HG03196 (cell line): Measurements from ENCODE around the gene RNF208.
"Not testable (repeated sequence)": the region's sequence is repeated elsewhere in the genome, so short reads cannot be mapped to it uniquely, and the experiment has no call there.

ENCODE experiments used
- ATAC-seq: cut with Tn5 transposase; IDR thresholded peaks from one replicate; pipeline ENCODE4 v1.9.1; 2021; ENCODE audit not compliant: unreplicated experiment

Gene RNF208, protein sequence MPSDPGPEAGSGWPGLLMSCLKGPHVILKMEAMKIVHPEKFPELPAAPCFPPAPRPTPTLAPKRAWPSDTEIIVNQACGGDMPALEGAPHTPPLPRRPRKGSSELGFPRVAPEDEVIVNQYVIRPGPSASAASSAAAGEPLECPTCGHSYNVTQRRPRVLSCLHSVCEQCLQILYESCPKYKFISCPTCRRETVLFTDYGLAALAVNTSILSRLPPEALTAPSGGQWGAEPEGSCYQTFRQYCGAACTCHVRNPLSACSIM

DNA sequence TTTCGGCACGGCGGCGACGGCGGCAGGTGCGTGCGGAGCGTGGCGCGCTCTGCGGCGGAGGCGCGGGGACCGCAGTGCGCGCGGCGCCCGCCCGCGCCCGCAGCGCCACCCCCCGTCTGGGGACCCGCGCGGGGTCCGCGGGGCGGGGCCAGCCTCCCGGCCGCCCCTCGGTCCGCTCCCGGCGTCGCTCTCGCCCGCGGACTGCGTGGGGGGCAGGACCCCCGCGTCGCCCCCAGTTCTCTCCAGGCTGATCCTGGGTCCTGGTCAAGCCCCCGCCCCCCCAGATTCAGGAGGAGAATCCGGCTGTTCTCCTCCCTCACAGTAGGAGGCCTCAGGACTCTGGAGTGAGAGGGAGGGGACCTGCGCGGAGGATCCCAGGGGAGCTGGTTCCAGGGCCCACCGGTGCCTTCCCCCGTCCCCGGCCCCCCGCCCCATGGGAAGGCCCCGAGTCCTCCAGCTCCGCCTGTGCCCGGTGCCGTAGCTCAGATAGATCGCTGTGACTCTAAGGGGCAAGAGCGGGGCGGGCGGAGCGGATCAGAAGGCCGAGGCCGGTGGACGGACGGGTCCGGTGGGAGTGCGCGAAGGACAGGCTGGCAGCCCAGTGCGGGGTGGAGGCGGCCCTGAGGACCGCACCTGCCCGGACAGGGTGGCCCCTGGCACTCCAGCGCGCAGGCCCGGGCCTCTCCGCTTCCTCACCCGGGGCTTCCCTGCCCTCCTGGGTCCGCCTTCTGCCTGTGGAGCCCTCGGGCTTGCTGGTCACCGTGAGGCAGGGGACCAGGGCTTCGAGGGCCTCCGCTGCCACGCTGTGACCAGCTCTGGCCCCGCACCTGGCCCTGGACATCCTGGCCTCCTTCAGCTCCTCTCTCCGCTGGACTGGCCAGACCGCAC, at the start of gene RNF208:
Gene RNF208 (minus strand): TSS at position 51 of the 888 bp plus-strand sequence. CDS start 1,028 bp downstream, outside the sequence.
- peak; percentile 5 for ATAC-seq

DNA sequence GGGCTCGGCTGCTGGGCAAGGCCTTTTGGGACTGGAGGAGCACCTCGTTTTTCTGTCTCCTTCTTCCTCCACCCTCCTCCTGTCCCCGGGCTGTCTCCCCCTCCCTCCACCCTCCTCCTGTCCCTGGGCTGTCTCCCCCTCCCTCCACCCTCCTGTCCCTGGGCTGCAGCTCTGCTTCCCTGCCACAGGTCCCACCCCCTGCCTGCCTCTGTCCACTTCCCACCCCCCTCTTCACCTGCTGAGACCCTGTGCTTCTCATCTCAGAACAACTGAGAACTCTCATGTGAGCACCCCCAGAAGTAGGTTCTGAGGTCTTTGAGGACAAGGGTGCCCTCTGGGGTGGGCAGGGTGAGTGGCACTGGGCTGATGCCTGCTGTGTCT, 49.6 kb upstream of the RNF208 start:
- no peak for ATAC-seq

DNA sequence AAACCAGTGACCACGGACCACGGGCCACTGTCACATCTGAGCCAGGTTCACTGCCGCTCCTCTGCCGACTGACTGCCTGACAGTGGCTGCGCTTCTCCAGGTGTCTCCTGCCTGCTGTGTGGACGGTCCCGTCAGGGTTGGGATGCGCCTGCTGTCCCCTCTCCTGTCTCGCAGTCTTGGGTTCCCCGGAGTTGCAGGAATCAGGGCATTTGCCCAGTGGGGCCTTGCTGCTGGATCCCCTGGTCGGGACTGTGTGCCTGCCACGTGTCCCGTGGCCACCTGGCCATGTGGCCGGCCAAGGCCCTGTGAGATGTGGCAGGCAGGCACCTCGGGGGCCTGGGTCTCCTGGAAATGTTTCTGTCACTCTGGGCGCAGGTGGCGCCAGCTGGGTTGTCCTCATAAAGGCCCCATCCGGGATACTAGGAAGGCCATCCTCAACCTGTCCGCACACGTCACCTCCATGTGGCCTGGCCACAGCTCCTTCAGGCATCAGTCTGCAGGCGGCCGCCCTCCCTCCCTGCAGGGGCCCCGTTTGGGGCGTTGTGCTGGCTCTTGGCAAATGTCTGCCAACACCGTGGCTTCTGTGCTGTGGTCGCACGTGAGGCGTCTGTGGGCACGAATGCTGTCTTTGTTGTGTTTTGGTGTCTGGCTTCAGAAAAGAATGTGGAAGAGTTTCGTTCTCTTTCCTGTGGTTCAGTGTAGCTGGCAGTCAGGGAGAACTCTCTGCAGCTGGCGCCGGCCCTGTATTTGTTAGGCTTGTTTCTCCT, 49.1 kb upstream of the RNF208 start:
- no peak for ATAC-seq

DNA sequence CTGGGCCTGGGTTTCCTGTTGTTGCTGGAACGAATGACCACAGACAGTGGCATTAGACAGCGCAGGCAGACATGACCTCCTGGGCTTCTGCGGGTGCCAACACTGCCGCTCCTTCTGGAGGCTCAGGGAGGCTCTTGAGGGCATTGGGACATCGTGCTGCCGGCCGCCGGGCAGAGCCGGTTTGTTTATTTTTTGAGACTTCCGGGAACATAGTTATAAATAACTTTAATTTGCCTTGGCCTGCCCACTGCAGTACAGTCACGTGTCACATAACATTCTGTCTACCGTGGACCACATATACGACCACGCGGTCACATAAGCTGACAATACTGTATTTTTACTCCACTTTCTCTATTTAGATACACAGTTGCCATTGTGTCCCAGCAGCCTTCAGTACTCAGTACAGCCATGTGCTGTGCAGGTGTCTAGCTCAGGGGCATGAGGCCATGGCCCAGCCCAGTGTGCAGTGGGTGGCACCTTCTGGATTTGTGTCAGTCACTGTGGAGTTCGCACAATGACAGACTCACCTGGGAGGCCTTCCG, 47.3 kb upstream of the RNF208 start:
- no peak for ATAC-seq

DNA sequence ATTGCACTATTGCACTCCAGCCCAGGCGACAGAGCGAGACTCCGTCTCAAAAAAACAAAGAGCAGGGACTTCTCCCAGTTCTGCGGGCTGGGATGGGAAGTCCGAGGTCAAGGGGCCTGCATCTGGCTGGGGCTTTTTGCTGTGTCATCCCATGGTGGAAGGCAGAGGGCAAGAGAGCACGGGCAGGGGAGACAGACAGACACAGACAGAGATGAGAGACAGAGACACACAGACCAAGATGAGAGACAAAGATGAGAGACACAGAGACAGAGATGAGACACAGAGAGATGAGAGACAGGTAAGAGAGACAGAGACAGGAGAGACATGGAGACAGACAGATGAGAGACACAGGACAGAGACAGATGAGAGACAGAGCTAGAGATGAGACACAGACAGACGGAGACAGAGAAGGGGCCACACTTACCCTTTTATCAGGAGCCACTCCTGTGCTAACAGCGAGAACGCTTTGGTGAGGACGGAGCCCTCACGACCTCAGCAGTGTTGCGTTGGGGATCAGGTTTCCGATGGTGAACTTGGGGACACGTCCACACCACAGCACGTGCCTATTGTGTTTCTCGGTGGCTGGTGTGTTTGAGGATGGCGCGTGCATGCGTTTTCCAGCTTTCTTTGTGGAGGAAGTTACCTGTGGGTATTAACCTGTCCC, 46.6 kb upstream of the RNF208 start:
- ATAC-seq = no peak

DNA sequence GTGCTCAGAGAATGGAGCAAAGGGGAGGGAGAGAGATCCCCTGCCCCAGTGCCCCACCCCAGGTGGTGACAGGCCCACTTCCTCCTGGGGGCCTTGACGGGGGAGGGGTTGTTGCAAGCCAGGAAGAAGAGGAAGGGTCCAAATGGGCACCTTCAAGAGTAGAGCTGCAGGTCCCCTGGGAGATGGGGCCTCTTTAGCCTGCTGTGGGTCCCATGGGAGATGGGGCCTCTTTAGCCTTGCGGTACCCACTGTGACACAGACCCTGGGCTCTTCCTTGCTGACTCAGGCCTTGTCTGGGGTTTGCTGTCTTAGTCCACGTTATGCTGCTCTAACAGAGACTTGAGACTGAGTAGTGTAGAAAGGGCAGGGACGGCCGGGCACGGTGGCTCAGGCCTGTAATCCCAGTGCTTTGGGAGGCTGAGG, 45.9 kb upstream of the RNF208 start:
- ATAC-seq = no peak

DNA sequence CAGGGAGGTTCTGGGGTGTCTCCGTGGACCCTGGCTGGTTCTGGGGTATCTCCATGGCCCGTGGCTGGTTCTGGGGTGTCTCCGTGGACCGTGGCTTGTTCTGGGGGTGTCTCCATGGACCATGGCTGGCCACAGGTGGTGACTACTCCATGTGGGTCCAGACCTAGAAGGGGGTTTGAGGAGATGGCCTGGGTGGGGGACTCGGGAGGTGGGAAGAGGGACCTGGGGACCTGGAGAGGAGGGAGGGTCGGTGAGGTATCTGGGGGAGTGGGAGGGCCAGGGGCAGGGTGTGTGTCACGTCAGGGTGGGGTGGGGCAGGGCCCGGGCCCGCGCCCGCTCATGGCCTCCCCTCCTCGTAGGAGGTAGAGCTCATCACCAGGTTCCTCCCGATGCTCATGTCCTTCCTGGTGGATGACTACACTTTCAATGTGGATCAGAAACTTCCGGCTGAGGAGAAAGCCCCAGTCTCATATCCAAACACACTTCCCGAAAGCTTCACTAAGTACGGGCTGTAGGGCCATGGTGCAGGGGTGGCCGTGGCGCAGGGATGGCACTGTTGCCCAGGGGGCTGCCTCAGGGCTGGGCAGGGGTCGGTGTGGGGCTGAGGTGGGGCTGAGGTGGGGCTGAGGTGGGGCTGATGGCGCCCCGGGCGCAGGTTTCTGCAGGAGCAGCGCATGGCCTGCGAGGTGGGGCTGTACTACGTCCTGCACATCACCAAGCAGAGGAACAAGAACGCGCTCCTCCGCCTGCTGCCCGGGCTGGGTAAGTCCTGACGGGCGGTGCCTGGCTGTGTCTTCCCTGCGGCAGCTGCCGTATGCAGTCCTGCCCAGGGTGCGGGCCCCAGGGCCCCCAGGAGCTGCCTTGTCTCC, 44.8 kb upstream of the RNF208 start:
- no peak for ATAC-seq

DNA sequence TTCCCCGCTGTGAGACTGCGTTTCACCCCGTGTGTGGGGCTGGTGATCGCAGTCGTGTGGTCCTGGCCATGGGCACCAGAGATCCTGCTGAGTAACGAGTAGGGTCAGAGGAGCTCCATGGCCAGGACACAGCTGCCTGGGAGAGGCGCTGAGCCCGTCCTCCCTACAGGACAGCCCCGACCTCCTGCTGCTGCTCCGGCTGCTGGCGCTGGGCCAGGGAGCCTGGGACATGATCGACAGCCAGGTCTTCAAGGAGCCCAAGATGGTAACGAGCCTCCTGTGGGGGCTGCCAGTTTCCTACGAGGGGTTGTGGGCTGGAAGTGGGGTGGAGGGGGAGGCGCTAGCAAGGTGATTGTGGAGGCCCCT, 44.1 kb upstream of the RNF208 start:
- ATAC-seq = no peak

DNA sequence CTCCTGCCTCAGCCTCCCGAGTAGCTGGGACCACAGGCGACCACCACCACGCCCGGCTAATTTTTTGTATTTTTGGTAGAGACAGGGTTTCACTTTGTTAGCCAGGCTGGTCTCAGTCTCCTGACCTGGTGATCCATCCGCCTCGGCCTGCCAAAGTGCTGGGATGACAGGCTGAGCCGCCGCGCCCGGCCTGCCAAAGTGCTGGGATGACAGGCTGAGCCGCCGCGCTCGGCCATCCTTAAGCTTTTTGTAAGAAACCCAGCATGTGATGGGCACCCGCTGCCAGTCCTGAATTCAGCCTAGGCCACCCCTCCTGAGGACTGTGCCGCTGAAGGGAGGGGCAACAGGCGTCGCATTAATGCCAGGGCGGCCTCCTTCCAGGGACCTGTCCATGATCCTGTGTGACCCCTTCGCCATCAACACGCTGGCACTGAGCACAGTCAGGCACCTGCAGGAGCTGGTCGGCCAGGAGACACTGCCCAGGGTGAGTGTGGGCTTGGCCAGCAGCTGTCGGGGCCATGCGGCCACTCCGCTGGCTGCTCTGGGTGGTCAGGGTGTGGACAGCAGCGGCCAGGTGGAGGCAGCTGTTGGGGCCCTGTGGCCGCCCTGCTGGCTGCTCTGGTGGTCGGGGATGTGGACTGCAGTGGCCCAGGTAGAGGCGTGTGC, 43.6 kb upstream of the RNF208 start:
- ATAC-seq = no peak

DNA sequence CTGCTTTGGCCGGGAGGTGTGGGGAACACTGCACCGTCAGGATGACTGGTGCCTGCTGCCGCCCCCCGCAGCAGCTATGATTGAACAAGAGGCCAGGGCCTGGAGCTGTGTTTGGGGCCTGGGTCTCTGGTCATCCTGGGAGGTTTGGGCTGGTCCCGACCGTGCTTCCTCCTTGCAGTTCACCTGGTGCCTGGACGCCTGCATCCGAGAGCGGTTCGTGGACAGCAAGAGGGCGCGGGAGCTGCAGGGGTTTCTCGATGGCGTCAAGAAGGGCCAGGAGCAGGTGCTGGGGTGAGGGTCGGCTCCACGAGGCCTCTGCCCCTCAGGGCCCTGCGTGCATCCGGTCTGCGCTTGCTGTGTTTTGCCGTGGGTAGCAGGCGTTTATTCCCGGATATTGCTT, 42.0 kb upstream of the RNF208 start:
- ATAC-seq = no peak

DNA sequence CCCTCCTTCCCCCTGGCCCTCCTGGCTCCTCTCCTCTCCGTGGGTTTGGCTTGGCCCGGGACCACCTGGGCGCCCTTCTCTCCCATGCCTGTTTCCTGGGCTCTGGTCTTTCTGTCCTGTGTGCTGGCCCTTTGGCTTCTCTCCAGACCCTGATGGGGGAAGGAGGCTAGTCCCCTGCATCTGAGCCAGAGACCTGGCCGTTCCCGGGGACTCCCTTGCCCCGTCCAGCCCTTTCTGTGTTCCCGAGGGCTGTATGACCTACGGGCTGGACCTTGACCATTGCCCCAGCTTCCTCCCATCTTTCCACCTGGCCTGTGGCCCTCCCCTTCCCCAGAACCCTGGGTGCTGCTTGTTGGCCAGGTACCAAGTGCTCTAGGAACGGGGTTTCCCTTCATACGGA, 41.5 kb upstream of the RNF208 start:
- ATAC-seq = no peak

DNA sequence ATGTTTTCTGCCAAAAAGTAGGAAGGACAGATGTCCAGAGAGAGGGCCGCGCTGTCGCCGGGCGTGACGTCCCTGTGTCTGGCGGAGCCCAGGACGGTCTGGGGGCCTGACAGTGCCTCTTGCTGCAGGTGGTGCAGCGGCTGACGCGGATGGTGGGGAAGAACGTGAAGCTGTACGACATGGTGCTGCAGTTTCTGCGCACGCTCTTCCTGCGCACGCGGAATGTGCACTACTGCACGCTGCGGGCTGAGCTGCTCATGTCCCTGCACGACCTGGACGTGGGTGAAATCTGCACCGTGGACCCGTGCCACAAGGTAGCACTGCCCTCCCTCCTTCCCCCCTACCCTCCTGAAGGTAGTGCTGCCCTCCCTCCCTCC, 40.9 kb upstream of the RNF208 start:
- no peak for ATAC-seq

DNA sequence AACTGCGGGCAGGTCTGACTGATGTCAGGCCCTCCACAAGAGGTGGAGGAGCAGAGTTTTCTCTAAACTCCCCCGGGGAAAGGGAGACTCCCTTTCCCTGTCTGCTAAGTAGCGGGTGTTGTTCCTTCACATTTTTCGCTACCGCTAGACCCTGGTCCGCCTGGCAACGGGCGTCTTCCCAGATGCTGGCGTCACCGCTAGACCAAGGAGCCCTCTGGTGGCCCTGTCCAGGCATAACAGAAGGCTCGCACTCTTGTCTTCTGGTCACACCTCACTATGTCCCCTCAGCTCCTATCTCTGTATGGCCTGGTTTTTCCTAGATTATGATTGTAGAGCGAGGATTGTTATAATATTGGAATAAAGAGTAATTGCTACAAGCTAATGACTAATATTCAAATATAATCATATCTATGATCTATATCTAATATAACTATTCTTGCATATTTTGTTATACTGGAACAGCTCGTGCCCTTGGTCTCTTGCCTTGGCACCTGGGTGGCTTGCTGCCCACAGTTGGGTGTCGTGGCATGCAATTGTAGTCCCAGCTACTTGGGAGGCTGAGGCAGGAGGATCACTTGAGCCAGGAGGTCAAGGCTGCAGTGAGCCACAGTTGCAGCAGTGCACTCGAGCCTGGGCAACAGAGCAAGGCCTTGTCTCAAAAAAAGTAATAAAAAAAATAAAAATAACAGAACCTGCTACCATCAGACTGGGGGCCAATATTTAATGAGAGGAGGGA, 40.3 kb upstream of the RNF208 start:
- not testable (repeated sequence) for ATAC-seq

DNA sequence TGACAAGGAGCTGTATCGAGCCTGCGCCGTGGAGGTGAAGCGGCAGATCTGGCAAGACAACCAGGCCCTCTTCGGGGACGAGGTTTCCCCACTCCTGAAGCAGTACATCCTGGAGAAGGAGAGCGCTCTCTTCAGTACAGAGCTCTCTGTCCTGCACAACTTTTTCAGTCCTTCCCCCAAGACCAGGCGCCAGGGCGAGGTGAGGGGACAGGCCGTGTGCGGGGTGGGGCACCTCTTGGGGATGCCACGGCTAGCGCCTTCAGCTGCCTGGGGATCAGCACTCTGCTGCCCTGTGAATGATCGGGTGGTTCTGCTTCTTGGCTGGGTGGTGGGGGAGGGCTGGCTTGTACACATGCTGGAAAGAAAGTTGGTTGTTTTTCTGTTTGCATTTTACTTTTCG, 34.8 kb upstream of the RNF208 start:
- ATAC-seq = no peak

DNA sequence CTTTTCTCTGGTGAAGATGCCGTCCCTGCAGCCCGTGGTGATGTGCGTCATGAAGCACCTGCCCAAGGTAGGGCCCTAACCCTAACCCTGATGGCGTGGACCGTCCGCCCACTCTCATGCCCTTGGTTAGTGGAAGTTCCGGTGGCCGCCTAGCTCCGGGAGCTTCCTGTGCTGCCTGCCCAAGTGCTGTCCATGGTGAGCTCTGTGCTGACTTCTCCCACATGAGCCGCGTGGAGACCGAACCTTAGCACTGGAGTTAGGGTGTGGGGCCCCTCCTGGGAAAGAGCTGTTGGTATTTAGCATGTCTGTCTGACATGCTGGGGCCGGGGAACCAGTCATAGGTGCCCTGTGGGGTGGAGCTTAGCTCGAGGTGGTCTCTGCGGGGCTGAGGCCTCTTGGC, 34.3 kb upstream of the RNF208 start:
- ATAC-seq = no peak

DNA sequence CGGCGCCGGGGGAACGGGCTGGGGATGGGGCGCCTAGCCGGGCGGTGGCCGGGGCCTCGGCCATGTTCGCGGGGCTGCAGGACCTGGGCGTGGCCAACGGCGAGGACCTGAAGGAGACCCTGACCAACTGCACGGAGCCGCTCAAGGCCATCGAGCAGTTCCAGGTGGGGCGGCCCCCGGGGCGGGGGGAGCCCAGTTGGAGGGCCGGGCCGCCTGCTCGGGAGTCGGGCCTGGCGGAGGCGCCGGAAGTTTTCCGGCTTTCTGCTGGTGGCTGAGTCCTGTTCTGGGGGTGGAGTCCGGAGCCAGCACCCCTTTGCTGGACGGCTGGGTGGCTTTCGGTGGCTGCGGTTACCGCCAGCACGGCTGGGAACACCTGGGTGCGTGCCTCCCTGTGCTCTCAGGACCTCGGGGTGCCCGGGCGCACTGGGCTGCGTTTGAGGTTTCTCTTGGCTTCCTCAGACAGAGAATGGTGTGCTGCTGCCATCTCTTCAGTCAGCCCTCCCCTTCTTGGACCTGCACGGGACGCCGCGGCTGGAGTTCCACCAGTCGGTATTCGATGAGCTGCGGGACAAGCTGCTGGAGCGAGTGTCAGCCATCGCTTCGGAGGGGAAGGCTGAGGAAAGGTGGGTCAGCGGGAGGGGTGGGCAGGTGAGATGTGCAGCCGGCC, 33.5 kb upstream of the RNF208 start:
- peak; percentile 20 for ATAC-seq

DNA sequence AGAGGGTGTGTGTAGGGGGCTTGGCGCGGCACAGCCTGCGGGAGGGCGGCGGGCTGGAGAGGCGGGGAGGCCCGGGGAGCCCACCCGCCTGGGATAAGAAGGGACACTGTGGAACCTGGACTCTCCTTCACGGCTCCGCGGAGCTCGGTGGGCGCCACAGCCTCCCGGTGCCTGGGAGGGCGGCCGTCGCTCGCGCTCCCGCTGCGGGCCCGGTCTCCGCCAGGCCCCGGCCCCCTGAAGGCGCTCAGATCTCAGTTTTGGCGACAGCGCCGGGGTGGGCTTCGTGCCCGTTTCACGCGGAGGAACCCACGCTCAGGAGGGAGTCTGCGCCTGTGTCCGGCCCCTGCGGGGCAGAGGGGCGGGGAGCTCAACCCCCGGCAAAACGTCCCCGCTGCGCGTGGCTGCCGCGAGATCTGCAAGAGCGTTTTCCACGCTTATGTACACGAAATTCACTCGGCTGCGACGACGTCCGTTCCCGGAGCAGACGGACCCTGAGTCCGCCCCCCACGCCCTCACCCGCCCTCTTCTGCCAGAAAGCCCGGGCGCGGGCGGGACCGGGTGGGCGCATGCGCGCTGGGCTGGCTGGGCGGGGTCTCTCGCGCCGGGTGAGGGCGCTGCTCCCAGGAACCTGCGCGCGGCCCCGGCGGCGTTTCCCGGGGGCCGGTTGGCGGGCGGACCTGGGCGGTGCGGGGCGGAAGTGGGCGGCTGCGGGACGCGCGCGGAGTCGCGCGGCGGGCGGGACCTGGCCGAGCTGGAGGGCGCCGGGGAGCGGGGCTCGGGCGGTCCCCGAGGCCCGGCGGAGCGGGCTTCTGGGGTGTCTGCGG, 32.8 kb upstream of the RNF208 start, which contains the start of gene NELFB:
Gene NELFB (plus strand): TSS at position 704 of the 824 bp plus-strand sequence.
- peak; percentile 71 for ATAC-seq
